Heart right ventricle (tissue), 16 donors: ENCODE measurements around the gene COX10. TPM values are rescaled to one million over a fixed set of nuclear protein-coding genes. Genes with fewer than 3 reads are reported as not detected.

Source experiments
- ATAC-seq, 8 donors: fragments of 200-7000 bp; cut with Tn5 transposase; one replicate each; pipeline ENCODE4 v1.9.1; 2020; ENCODE audit warnings: mild to moderate bottlenecking in 8 of 8, moderate library complexity in 8 of 8, moderate number of reproducible peaks in 1 of 8
- DNase-seq, 2 donors: peaks; one replicate each; pipeline ENCODE4 v3.0.0-alpha.2; 2020
- H3K27ac ChIP-seq, 10 donors: fragments of 200-600 bp; sonication (generic) in 2 of 10; one replicate each; pipeline versions ENCODE4 v1.5.0 to v1.8.0; 2020 to 2022; ENCODE audit warnings: mild to moderate bottlenecking in 3 of 10
- H3K27me3 ChIP-seq, 7 donors: fragments of 200-600 bp; one replicate each; pipeline ENCODE4 v1.8.0; 2021 to 2022; ENCODE audit warnings: mild to moderate bottlenecking in 2 of 7
- H3K36me3 ChIP-seq, 9 donors: fragments of 200-600 bp; sonication (generic) in 1 of 9; one replicate each; pipeline versions ENCODE4 v1.5.0 to v1.8.0; 2020 to 2022; ENCODE audit warnings: mild to moderate bottlenecking in 2 of 9
- H3K4me1 ChIP-seq, 9 donors: fragments of 200-600 bp; sonication (generic) in 1 of 9; one replicate each; pipeline versions ENCODE4 v1.5.0 to v1.8.0; 2020 to 2022; ENCODE audit warnings: mild to moderate bottlenecking in 4 of 9
- H3K4me3 ChIP-seq, 10 donors: fragments of 200-600 bp; sonication (generic) in 2 of 10; one replicate each; pipeline versions ENCODE4 v1.5.0 to v1.8.0; 2020 to 2022; ENCODE audit warnings: mild to moderate bottlenecking in 7 of 10, moderate library complexity in 2 of 10
- H3K9me3 ChIP-seq, 11 donors: fragments of 200-600 bp in 10 of 11; sonication (generic) in 2 of 11; one replicate each; pipeline versions ENCODE4 v1.5.0 to v1.8.0; 2013 to 2022; ENCODE audit warnings: mild to moderate bottlenecking in 2 of 11, control low read depth in 1 of 11, moderate library complexity in 1 of 11
- CTCF ChIP-seq, 9 donors: fragments of 200-600 bp; sonication (generic) in 2 of 9; IDR thresholded peaks; one replicate each; pipeline versions ENCODE4 v1.5.0 to v1.8.0; 2021 to 2022; ENCODE audit warnings: antibody characterized with exemption in 9 of 9, mild to moderate bottlenecking in 5 of 9, moderate library complexity in 1 of 9
- WGBS, 2 donors: extraction: QIAGEN DNeasy Blood & Tissue Kit; methylation state at CpG; one replicate each; pipeline ENCODE4 v1.1.7; 2013; ENCODE audit warnings: inconsistent platforms in 1 of 2; 5-methylcytosine and 5-hydroxymethylcytosine counted together
- intact Hi-C, 10 donors: fragments of 100-400 bp; cut with DNase I; formaldehyde crosslinking; loops; one replicate each; pipeline versions ENCODE4 v1.11.1 to v1.14.2; 2022
- polyA plus RNA-seq, 2 donors: library from polyadenylated mRNA; stranded (reverse); fragments of 200-250 nt; gene quantifications; one replicate each; pipeline ENCODE4 v1.2.3, GENCODE V29; 2013
- total RNA-seq, 10 donors: library from RNA; stranded (reverse); fragmentation: NEBNext Ultra II Directional in 3 of 10; extraction: Animal tissue kit (Norgen Biotek cat#: 25700) in 3 of 10; gene quantifications; one replicate each; pipeline versions ENCODE4 v1.2.1 to v1.2.4, GENCODE V29; 2021 to 2023
- donor health status: Arrhythmogenic right ventricular cardiomyopathy.
- donor health status: ischemic (EF 13 %, LVEDD 7.1; RV severe dilation, severe dysfunction).
- donor health status: healthy with polysubstance abuse.
- donor health status: DM: no; HTN: yes; CAD: no.
- donor health status: DM: no; HTN: no; CAD: no.
- donor health status: ischemic (EF 25% LVEDD 6.9; RV normal size, moderate dysfunction).
- donor health status: ischemic (EF 25% LVEDD 5.7; RV mildly dilated, moderate dysfunction).
- donor health status: healthy.
- donor health status: DM: yes; HTN: yes; CAD: no.
- donor health status: Ischemic cardiomyopathy.
- donor health status: ischemic (EF 35%, LVEDD 5.7; RV mildly dilated, moderate dysfunction).
- donor health status: nonischemic (EF 11% LVEDD 7.7; RV severe dilation, severe dysfunction).
- donor health status: DM: yes; HTN: yes; CAD: no.
- donor health status: PGD.
- donor health status: ischemic (EF 29% LVEDD 5.4; RV normal size, mild dysfunction).
- donor health status: nonischemic (EF 23%, LVEDD 6.1; RV moderate dilation, normal function).

Gene COX10
- total and polyA plus RNA-seq, 12 donors, result 18.7 to 73.1 (median 54.0) TPM

- Histone ChIP-seq H3K4me1 (peaks cover 0 to 1% (median 0%) of the 10 kb centered on the region in 9 donors), H3K4me3 (no peak overlapping the region), H3K9me3 (no peaks in the 10 kb centered on the region), H3K27me3 (no peaks in the 10 kb centered on the region), H3K36me3 (peaks cover 0 to 9% (median 0%) of the 10 kb centered on the region in 9 donors), H3K27ac (no peak overlapping the region)
- WGBS, 2 donors, result 89 to 90% methylated on average over 2 of the region's 2 CpGs
- TF ChIP-seq CTCF (IDR thresholded peaks at IDR 0.05), result no peak
- no peak for DNase-seq
- intact Hi-C loops, result loop anchor here in 3 of 10 donors (5.0 to 10.0 kb wide), 3 partner anchors 88 to 713 kb away; partner anchors contain the start of gene HS3ST3B1 (in 1 of the 3)
- ATAC-seq, result no peak
Measured at GRCh38 chr17:14214271-14214670, 145.0 kb downstream of the COX10 start.

- Histone ChIP-seq H3K9me3 (no peaks in the 10 kb centered on the region), H3K27ac (no peak overlapping the region), H3K4me1 (no peaks in the 10 kb centered on the region), H3K36me3 (no peaks in the 10 kb centered on the region), H3K27me3 (no peaks in the 10 kb centered on the region), H3K4me3 (no peak overlapping the region)
- ATAC-seq (no peak), DNase-seq (no peak)
- TF ChIP-seq CTCF (IDR thresholded peaks at IDR 0.05), result no peak
- WGBS, 2 donors, result 91 to 94% methylated on average over 4 of the region's 4 CpGs
- intact Hi-C loops, result no loop called here
Measured at GRCh38 chr17:14222611-14223010, 153.3 kb downstream of the COX10 start.

- no peaks in the 10 kb centered on the region for H3K27me3 ChIP-seq
- H3K27ac ChIP-seq, result no peak overlapping the region
- ATAC-seq, result no peak
- no peak for DNase-seq
- no peaks in the 10 kb centered on the region for H3K9me3 ChIP-seq
- no peaks in the 10 kb centered on the region for H3K4me1 ChIP-seq
- no peak overlapping the region for H3K4me3 ChIP-seq
- no peak for TF ChIP-seq CTCF (IDR thresholded peaks at IDR 0.05)
- 78 to 83% methylated on average over 10 of the region's 10 CpGs for WGBS, 2 donors
- intact Hi-C loops, result no loop called here
- H3K36me3 ChIP-seq, result no peaks in the 10 kb centered on the region
Measured at GRCh38 chr17:14225254-14225980, 156.1 kb downstream of the COX10 start.

- no peak for TF ChIP-seq CTCF (IDR thresholded peaks at IDR 0.05)
- Histone ChIP-seq H3K27ac (no peak overlapping the region), H3K36me3 (no peaks in the 10 kb centered on the region), H3K4me1 (no peaks in the 10 kb centered on the region), H3K27me3 (no peaks in the 10 kb centered on the region), H3K9me3 (no peaks in the 10 kb centered on the region), H3K4me3 (no peak overlapping the region)
- ATAC-seq (no peak), DNase-seq (no peak)
- WGBS, 2 donors, result 93 to 97% methylated on average over 7 of the region's 7 CpGs
- intact Hi-C loops, result no loop called here
Measured at GRCh38 chr17:14227052-14227451, 157.7 kb downstream of the COX10 start.
